Thoracic aorta (tissue), 2 donors: ENCODE measurements around the gene MEX3A. TPM values are rescaled to one million over a fixed set of nuclear protein-coding genes. Genes with fewer than 3 reads are reported as not detected.

ENCODE experiments used
- ATAC-seq: fragments of 150-250 bp; one replicate; pipeline ENCODE4 v1.8.0; 2017; ENCODE audit warnings: low read depth; ENCODE audit not compliant: insufficient number of reproducible peaks, low FRiP score
- DNase-seq: peaks from one replicate; pipeline ENCODE4 v3.0.0-alpha.2; 2020; ENCODE audit warnings: low spot score
- H3K27ac ChIP-seq, 2 donors: fragments of 200-600 bp; sonication (generic); 1 replicate in 1 of 2; 2 replicates in 1 of 2; pipeline ENCODE4 v1.5.1; 2016; ENCODE audit warnings: mild to moderate bottlenecking in 2 of 2, moderate library complexity in 2 of 2
- H3K27me3 ChIP-seq: fragments of 200-600 bp; sonication (generic); replicated peaks from 2 replicates; pipeline ENCODE4 v1.6.0; 2016; ENCODE audit warnings: mild to moderate bottlenecking; ENCODE audit not compliant: insufficient read depth
- H3K36me3 ChIP-seq: fragments of 200-600 bp; sonication (generic); one replicate; pipeline ENCODE4 v1.5.1; 2016
- H3K4me1 ChIP-seq, 2 donors: fragments of 200-600 bp; sonication (generic); 1 replicate in 1 of 2; 2 replicates in 1 of 2; pipeline versions ENCODE4 v1.5.1 to v1.6.0; 2016; ENCODE audit warnings: low read depth in 2 of 2, mild to moderate bottlenecking in 1 of 2; ENCODE audit not compliant: control insufficient read depth in 1 of 2
- H3K4me3 ChIP-seq: fragments of 200-600 bp; sonication (generic); 2 replicates; pipeline ENCODE4 v1.5.1; 2016; ENCODE audit warnings: mild to moderate bottlenecking
- H3K9me3 ChIP-seq: fragments of 200-600 bp; sonication (generic); 2 replicates; pipeline ENCODE4 v1.5.1; 2016
- total RNA-seq, 2 donors: library from RNA; depleted of rRNA; stranded (reverse); fragments of >200 nt; gene quantifications; one replicate each; pipeline versions ENCODE4 v1.1.0 to v1.2.3, GENCODE V29; 2016
- TF ChIP-seq, protein P1 (sequence below): fragments of 200-600 bp; sonication (generic); IDR thresholded peaks from one replicate; pipeline ENCODE4 v1.5.1; 2019; ENCODE audit warnings: antibody characterized with exemption

The MEX3A gene
- total RNA-seq, 2 donors from 2014 or later, result 0.42 TPM; not detected in 1

DNA sequence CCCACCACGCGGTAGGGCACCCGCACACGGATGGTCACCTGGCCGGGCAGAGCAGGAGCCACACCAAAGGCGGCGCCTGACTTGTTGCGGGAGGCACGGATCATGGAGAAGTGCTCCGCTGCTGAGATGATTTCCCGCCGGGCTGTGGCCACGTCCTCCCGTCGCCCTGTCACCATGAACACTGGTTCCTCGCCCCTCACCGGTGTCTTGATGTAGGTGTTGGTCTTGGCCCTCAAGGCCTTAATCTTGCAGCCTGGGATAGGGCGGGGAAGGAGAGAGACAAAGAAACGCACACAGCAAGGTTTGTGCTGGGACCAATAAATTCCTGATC is 4.9 kb downstream of the MEX3A start:
- H3K4me1 ChIP-seq, result peaks cover 4 to 10% of the 10 kb centered on the region in 2 donors
- no peak overlapping the region for H3K27ac ChIP-seq
- no peaks in the 10 kb centered on the region for H3K27me3 ChIP-seq
- no peaks in the 10 kb centered on the region for H3K9me3 ChIP-seq
- no peaks in the 10 kb centered on the region for H3K36me3 ChIP-seq
- TF ChIP-seq, protein P1, sequence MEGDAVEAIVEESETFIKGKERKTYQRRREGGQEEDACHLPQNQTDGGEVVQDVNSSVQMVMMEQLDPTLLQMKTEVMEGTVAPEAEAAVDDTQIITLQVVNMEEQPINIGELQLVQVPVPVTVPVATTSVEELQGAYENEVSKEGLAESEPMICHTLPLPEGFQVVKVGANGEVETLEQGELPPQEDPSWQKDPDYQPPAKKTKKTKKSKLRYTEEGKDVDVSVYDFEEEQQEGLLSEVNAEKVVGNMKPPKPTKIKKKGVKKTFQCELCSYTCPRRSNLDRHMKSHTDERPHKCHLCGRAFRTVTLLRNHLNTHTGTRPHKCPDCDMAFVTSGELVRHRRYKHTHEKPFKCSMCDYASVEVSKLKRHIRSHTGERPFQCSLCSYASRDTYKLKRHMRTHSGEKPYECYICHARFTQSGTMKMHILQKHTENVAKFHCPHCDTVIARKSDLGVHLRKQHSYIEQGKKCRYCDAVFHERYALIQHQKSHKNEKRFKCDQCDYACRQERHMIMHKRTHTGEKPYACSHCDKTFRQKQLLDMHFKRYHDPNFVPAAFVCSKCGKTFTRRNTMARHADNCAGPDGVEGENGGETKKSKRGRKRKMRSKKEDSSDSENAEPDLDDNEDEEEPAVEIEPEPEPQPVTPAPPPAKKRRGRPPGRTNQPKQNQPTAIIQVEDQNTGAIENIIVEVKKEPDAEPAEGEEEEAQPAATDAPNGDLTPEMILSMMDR, result no peak
- ATAC-seq (no peak), DNase-seq (no peak)
- no peak overlapping the region for H3K4me3 ChIP-seq

DNA sequence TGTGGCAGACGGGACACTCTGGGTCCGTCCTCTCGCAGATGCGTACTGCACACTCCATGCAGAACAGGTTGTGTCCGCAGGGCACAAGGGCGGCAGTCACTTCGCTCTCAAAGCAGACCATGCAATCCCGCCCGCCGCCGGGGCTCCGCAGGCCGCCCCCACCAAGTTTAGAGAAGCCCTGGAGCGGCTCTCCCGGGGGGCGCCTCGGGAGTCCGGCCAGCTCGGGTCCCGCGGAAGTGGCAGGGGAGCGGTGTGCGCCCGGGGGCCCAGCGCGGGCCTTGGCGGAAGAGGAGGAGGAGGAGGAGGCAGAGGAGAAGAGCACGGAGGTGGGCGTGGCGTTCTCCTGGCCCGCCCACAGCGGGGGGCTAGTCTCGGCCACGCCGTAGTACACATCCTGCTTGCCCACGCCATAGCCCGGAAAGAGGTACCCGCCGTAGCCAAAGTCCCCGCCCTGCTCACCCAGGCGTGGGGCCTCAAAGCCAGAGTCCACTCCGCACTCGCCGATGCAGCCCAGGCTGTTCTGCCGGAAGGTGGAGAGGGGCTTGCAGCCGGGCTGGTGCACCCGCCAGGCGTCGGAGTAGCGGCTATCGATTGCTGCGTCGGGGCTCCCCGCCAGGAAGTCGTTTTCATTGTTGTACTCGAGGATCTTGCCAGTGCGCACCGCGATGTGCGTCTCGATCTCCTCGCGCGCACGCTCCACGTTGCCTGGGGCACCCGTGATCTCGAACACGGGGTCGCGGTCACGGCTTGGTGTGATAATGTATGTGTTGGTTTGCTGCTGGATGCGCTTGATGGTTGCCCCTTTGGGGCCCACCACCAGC is 5.4 kb downstream of the MEX3A start:
- H3K9me3 ChIP-seq, result no peaks in the 10 kb centered on the region
- no peak overlapping the region for H3K27ac ChIP-seq
- peaks cover under 1 to 5% of the 10 kb centered on the region in 2 donors for H3K4me1 ChIP-seq
- ATAC-seq, result no peak
- TF ChIP-seq, protein P1, result no peak
- H3K36me3 ChIP-seq, result no peaks in the 10 kb centered on the region
- H3K27me3 ChIP-seq, result no peaks in the 10 kb centered on the region
- DNase-seq, result no peak
- H3K4me3 ChIP-seq, result peak overlapping the region; percentile 53

DNA sequence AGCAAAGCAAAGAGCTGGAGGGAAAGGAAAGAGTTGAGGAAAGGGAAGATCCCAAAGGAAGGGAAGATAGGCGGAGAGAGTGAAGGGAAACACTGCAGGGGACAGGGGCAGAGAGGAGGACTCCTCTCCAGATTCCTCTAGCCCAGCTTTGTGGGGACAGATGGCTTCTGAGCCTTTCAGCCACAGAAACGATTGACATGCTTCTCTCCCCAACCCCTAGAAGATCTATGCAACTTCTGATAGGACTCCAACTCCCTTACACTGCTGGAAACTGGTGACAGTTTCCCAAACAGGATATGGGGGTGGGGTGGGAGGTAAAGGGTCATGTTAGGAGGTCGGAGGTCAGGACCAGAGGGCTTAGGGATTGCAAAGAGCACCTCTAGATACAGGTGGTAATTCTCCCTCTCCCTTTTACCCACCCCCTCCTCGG is 6.5 kb downstream of the MEX3A start:
- H3K27ac ChIP-seq, result no peak overlapping the region
- H3K4me3 ChIP-seq, result no peak overlapping the region
- ATAC-seq, result no peak

DNA sequence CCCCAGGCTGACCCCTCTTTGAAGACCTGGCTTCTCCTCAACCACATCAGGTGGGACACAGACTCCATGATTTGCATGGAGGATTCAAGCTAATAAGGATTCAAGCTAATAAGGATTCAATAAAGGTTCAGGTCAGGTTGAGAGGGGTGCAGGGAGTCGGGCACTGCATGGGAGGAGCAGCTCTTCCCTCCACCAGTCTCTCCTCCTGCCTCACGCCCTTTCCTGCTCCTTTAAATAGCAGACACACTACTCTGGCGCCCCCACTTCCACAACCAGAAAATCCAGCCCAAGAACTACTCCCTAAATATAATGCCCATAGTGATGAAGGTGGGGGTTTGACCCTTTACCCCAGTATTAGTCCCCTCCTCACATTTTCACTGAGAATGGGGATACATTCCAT is 7.1 kb downstream of the MEX3A start:
- H3K4me3 ChIP-seq, result no peak overlapping the region
- no peak for ATAC-seq
- H3K27ac ChIP-seq, result no peak overlapping the region
- TF ChIP-seq, protein P1, result no peak
- H3K4me1 ChIP-seq, result no peaks in the 10 kb centered on the region
- no peaks in the 10 kb centered on the region for H3K27me3 ChIP-seq
- H3K9me3 ChIP-seq, result no peaks in the 10 kb centered on the region
- DNase-seq, result no peak
- H3K36me3 ChIP-seq, result no peaks in the 10 kb centered on the region

More for the DNA sequence above, 6.5 kb downstream of the MEX3A start:
- no peak for DNase-seq
- no peaks in the 10 kb centered on the region for H3K36me3 ChIP-seq
- no peaks in the 10 kb centered on the region for H3K4me1 ChIP-seq
- no peaks in the 10 kb centered on the region for H3K27me3 ChIP-seq
- TF ChIP-seq, protein P1, result no peak
- no peaks in the 10 kb centered on the region for H3K9me3 ChIP-seq

DNA sequence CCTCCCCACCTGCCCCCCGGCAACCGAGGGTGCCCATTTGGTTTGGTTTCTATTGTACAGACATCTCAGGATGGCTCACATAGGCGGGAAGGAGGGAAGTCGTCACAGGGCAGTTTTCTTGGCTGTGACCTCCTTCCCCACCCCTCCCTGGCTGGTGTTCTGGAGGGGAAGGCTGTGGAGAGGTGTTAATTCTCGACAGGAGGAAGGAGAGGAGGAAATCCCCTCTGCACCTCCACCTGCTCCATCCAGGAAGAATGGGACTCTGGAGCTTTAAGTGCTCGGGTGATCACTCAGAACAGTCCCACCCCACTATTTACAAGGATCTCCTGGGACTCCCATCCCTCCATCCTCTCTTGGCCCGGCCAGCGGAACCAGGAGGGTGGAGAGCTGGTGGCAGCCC is 7.6 kb downstream of the MEX3A start:
- no peaks in the 10 kb centered on the region for H3K27me3 ChIP-seq
- no peak overlapping the region for H3K27ac ChIP-seq
- H3K4me1 ChIP-seq, result no peaks in the 10 kb centered on the region
- TF ChIP-seq, protein P1, result no peak
- DNase-seq (no peak), ATAC-seq (no peak)
- no peaks in the 10 kb centered on the region for H3K36me3 ChIP-seq
- no peaks in the 10 kb centered on the region for H3K9me3 ChIP-seq
- H3K4me3 ChIP-seq, result no peak overlapping the region
